ENCODE data around the gene AIDA. TPM values are rescaled to one million over a fixed set of nuclear protein-coding genes. Genes with fewer than 3 reads are reported as not detected.
A peak's percentile ranks its signal among the peaks of the same experiment; 100 is the strongest.

The AIDA gene
- total and polyA plus RNA-seq, 11 donors: 29.0 to 73.7 (median 46.6) TPM

- H3K36me3 ChIP-seq: peaks cover 2 to 95% (median 92%) of the 10 kb centered on the region in 9 donors
- intact Hi-C loops (cut with DNase I): no loop called here
- no peaks in the 10 kb centered on the region for H3K4me1 ChIP-seq
- H3K27ac ChIP-seq: no peak overlapping the region
- no peak for TF ChIP-seq CTCF (IDR thresholded peaks at IDR 0.05)
- TF ChIP-seq POLR2A (IDR thresholded peaks at IDR 0.05): no peak
- H3K9me3 ChIP-seq: no peaks in the 10 kb centered on the region
- DNase-seq: no peak
- ATAC-seq: no peak
- WGBS, 4 donors: 95 to 98% (median 97%) methylated on average over 4 of the region's 4 CpGs
- H3K27me3 ChIP-seq: no peaks in the 10 kb centered on the region
- no peak overlapping the region for H3K4me3 ChIP-seq
Observed at GRCh38 chr1:222663431-222663934, 48.8 kb downstream of the AIDA start.

DNA sequence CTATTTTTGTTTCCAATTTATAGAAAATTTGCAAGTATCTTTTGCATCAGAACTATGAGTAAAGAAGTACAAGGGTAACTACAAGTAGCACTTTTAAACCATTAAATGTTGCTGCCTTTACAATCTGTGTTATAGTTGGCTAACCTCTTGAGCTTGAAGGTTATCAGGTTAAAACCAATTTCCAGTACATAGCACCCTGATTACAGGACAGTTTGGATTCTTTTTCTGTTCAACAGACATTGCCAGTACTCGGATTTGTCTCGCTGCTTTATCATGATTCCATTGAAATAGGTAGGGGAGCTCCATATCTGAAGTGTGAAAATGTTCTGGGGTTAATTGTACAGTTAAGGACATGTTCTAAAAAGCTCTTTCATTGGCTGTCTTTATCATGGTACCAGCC lies 54.4 kb downstream of the AIDA start:
- no peaks in the 10 kb centered on the region for H3K27me3 ChIP-seq
- WGBS, 4 donors: 32 to 66% (median 46%) methylated on average over 2 of the region's 2 CpGs
- H3K27ac ChIP-seq: no peak overlapping the region
- no peaks in the 10 kb centered on the region for H3K9me3 ChIP-seq
- intact Hi-C loops (cut with DNase I): no loop called here
- no peak for TF ChIP-seq CTCF (IDR thresholded peaks at IDR 0.05)
- TF ChIP-seq POLR2A (IDR thresholded peaks at IDR 0.05): no peak
- ATAC-seq (no peak), DNase-seq (no peak)
- H3K36me3 ChIP-seq: peaks cover 4 to 100% (median 99%) of the 10 kb centered on the region in 9 donors
- H3K4me3 ChIP-seq: no peak overlapping the region
- peaks cover 0 to 18% (median 0%) of the 10 kb centered on the region in 12 donors for H3K4me1 ChIP-seq

- Histone ChIP-seq H3K4me1 (peaks cover 0 to 18% (median 0%) of the 10 kb centered on the region in 12 donors), H3K27me3 (no peaks in the 10 kb centered on the region), H3K9me3 (no peaks in the 10 kb centered on the region), H3K4me3 (no peak overlapping the region), H3K27ac (no peak overlapping the region), H3K36me3 (peaks cover 4 to 100% (median 99%) of the 10 kb centered on the region in 9 donors)
- ATAC-seq: no peak
- TF ChIP-seq CTCF (IDR thresholded peaks at IDR 0.05) (no peak), POLR2A (IDR thresholded peaks at IDR 0.05) (no peak)
- 96 to 100% (median 97%) methylated on average over 2 of the region's 2 CpGs for WGBS, 4 donors
- no peak for DNase-seq
- intact Hi-C loops (cut with DNase I): no loop called here
Observed at GRCh38 chr1:222656391-222657155, 55.7 kb downstream of the AIDA start.

DNA sequence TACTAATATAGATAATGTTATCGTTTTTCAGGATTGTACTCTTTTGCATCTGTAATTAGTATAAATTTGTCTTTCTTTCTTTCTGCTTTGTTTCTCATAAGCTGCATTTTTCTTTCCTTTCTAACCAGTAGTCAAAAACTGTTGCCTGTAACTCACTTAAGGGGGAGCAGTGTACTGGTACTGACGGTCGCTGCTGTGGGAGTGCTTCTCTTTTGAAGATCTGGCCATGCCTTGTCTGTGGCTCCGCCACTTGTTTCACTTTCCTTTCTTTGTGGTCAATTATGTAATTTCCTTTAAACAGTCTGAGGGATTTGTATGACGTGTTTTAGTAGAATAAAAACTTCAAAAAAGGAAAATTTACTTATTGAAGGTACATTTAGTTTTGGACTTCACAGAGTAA lies 57.4 kb downstream of the AIDA start:
- intact Hi-C loops (cut with DNase I): no loop called here
- ATAC-seq: peak in 3 of 4 donors; percentile 70 to 91 (median 70)
- Histone ChIP-seq H3K9me3 (no peaks in the 10 kb centered on the region), H3K27me3 (no peaks in the 10 kb centered on the region), H3K27ac (peak overlapping the region in 6 of 12 donors; percentile 3 to 85 (median 53)), H3K4me3 (peak overlapping the region in 1 of 12 donors; percentile 10), H3K4me1 (peaks cover 0 to 18% (median 0%) of the 10 kb centered on the region in 12 donors), H3K36me3 (peaks cover 4 to 100% (median 99%) of the 10 kb centered on the region in 9 donors)
- no peak for TF ChIP-seq POLR2A (IDR thresholded peaks at IDR 0.05)
- TF ChIP-seq CTCF (IDR thresholded peaks at IDR 0.05): peak in 2 of 12 donors; percentile 15 to 16
- 47 to 63% (median 54%) methylated on average over 5 of the region's 5 CpGs for WGBS, 4 donors
- DNase-seq: peak in 2 of 5 donors; percentile 37 to 45

Measured in heart left ventricle (tissue), 16 donors.